AG08396 (cell line): Measurements from ENCODE around the gene CRB1.
"Not testable (repeated sequence)": the region's sequence is repeated elsewhere in the genome, so short reads cannot be mapped to it uniquely, and the experiment has no call there.

Experiments used
- DNase-seq: peaks from one replicate; pipeline ENCODE4 v3.0.0; 2012; ENCODE audit warnings: low spot score, mixed read lengths

CRB1 gene

DNA sequence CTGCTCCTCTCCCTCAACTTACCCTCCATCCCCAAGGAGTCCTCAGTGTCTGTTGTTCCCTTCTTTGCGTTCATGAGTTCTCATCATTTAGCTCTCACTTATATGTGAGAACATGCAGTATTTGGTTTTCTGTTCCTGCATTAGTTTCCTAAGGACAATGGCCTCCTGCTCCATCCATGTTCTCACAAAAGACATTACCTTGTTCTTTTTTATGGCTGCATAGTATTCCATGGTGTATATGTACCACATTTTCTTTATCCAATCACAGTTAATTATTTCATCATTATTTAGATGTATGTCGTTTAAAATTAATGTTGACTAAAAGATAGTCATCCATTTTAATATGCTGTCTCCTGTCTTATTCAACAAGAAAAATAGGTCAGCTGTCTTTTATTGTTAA is 134.1 kb downstream of the CRB1 start:
- DNase-seq: no peak

GRCh38 chr1:197404774-197405173 is 136.7 kb downstream of the CRB1 start:
- DNase-seq: not testable (repeated sequence)

DNA sequence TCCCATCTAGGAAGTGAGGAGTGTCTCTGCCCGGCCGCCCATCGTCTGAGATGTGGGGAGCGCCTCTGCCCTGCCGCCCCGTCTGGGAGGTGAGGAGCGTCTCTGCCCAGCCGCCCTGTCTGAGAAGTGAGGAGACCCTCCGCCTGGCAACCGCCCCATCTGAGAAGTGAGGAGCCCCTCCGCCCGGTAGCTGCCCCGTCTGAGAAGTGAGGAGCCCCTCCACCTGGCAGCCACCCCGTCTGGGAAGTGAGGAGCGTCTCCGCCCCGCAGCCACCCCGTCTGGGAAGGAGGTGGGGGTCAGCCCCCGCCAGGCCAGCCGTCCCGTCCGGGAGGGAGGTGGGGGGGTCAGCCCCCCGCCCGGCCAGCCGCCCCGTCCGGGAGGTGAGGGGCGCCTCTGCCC is 137.6 kb downstream of the CRB1 start:
- DNase-seq: not testable (repeated sequence)

DNA sequence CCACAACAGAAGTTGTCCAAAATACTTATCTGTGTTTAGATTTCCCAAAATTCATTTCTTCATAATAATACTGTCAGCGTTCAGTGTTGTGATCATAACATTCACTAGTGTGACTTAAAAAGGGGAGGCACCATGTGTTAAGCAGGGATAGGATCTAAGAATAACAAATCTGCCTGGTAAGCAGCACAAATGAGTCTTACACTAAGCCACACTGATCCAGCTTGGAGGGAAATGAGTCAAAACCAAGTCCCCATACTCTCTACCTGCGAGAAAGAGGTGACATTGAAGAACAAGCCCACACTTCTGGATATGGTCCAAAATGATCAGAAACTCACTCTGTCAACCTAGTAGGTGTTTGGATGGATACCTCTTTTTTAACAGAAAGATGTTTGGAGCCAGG is 145.5 kb downstream of the CRB1 start:
- DNase-seq: no peak

GRCh38 chr1:197415221-197415620 is 147.2 kb downstream of the CRB1 start:
- no peak for DNase-seq

- DNase-seq: no peak
Observed at GRCh38 chr1:197418693-197419092, 150.6 kb downstream of the CRB1 start.

DNA sequence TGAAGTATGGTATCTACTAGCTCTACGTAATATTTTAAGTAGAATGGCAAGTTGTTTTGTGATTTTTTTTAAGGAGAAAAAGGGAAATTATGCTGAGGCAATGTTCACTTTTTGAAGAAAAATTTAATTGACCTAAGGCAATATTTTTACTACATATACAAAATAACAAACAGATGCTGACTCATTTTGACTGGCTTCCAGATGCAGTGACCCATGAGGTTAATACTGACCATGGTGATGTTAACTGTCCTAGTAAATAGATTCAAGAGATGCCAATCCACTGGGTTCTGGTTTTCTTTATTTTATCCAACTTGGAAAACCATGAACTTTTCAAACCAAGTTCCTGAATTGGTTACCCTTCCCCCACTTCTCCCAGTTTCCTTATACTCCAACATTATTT is 154.9 kb downstream of the CRB1 start:
- DNase-seq: peak; percentile 14

DNA sequence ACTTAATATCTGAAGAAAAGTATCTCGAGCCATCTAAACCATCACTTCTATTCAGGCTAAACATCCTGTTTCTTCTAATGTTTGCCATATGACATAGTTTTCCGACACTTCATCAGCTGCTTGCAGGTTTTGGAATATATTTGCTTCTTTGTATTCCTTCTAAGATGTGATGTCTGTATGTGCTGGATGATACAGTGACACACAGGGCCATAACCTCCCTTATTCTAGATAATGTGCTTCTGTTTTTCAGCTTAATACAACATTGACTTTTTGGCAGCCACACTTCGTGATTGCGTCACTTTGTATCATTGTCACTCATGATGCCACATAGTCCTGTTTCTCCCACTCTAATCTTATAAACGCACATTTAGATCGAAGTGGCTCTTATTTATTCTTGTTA is 156.3 kb downstream of the CRB1 start:
- no peak for DNase-seq

DNA sequence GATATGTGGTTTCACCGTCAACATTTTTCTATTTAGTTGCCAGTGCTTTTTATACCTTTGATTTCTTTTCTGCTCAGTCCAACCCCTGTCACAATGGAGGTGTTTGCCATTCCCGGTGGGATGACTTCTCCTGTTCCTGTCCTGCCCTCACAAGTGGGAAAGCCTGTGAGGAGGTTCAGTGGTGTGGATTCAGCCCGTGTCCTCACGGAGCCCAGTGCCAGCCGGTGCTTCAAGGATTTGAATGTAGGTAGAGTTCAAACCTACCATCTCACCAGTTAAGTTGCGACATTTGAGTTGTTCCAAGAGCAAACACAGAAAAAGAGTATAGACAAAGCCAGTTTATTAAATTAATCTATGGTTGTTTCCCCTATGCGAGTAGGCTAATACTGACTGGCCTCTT is 161.3 kb downstream of the CRB1 start:
- DNase-seq: no peak

DNA sequence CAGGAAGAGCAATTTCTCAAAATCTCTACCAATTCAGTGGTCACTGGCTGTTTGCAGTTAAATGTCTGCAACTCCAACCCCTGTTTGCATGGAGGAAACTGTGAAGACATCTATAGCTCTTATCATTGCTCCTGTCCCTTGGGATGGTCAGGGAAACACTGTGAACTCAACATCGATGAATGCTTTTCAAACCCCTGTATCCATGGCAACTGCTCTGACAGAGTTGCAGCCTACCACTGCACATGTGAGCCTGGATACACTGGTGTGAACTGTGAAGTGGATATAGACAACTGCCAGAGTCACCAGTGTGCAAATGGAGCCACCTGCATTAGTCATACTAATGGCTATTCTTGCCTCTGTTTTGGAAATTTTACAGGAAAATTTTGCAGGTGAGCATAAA is 167.2 kb downstream of the CRB1 start:
- no peak for DNase-seq

DNA sequence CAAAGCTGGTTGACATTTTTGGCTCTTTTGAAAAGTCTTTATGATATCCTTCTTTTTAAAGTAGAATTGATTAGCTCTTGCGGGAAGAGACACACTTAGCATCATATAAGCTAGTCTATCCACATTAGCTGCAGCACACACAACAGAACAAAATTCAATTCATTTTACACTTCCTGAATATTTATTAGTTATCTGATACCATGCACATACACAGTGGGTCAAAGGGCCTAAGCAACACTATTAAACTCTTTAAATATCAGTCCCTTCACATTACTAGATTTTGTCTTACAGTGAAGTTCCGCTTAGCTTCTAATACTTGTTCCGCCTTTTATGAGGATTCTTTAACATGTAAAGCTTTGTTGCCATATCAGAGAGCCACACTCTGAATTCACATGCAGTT is 169.5 kb downstream of the CRB1 start:
- no peak for DNase-seq

DNA sequence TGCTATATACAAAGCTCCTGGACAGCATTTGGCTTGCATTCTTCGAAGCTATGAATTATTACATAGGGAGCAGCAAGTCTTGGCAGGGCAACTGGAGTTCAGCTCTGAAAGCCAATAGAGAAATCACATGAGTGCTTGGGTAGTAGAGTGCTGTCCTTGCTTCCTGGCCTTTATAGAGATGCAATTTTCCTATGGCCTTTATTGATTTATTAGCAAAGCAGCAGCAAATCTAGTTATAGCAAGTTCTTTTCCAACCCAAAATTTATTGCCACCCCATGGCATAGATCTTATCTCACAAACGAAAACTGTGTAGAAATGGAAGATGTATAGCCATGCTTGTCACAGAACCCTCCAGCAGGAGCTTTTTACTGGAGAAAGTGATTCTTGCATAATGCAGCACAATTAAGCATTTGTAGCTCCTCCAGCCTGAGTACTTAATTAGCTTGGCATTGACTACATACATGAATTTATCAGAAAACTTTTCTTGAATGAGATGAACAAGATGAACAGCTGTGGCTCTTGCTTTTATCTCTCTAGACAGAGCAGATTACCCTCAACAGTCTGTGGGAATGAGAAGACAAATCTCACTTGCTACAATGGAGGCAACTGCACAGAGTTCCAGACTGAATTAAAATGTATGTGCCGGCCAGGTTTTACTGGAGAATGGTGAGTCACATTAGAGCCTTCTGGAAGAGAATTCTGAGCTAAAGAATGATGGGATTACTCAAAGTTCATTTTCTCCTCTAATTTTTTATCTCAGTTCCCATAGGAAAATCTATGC is 170.1 kb downstream of the CRB1 start:
- DNase-seq: no peak

- DNase-seq: no peak
Observed at GRCh38 chr1:197439708-197440280, 171.7 kb downstream of the CRB1 start.

DNA sequence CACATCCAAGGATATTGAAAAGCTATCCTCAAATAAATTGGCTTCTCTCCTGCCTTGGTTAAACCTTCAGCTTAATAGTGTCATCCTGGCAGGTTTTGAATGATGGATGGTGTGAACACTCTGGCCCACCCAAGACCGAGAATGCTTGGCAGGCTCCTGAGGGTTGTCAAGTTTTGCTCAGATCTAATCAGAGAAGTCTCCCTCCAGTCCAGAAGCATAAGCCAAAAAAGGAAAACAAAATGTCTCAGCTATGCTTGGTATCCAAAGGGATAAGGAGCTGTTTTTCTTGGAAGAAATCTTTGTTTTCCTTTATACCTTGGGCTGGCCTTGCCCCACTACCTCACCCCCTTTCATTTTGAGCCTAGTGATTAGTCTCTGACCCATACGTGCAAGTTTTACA is 172.7 kb downstream of the CRB1 start:
- no peak for DNase-seq

DNA sequence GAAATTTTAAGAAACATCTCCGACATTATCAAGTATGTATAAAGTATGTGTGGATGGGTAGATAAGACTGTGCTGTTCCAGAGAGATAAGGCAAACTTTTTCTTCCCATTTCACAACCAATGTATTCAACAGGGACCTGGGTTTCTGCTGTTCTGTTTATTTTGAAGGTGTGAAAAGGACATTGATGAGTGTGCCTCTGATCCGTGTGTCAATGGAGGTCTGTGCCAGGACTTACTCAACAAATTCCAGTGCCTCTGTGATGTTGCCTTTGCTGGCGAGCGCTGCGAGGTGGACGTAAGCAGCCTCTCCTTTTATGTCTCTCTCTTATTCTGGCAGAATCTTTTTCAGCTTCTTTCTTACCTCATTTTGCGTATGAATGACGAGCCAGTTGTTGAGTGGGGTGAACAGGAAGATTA is 174.0 kb downstream of the CRB1 start:
- DNase-seq: no peak

DNA sequence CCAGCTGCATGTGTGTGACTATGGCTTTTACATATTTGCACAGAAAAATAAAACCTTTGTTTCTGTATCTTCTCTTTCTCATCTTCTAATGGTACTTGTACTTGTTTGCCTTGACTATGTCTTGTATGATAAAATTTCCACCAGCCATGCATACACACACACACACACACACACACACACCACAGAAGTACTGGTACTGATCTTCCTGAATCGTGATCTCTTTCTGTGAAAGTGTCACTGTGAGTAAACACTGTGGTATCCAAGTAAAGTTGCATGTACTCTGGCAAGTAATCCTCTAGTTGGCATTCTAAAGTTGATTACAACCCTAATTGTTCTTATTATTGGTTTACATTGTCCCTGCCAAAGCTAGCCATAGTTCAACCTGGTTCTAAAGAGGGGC is 176.7 kb downstream of the CRB1 start:
- DNase-seq: no peak

DNA sequence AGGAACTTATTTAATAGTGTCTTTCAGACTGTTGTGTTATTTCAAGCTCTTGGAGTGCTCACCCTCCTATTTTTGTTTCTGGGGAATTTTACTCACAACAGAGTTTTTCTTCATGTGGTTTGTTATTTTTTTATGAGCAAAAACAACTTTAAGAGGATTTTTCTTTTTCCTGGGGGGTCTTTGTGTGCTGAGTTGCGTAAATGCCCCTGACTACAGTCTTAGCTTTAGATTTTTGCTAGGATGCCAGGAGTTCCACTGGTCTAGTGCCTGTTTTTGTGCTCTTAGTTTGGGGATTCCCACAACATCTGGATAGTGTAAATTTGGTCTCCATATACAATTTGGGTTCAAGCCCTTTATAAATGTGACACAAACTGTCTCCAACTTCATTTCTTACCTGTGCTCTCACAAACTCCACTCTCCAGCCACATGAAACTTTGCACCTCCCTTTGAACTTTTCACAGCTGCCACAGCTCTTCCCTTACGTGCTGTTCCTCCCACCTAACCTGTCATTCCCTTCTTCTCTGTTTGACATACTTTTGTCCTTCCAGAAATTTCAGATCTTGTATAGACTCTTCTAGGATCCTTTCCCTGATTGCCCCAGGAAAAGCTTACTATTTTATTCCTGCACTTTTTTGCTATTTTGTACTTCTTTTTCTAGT is 180.2 kb downstream of the CRB1 start:
- DNase-seq: no peak

DNA sequence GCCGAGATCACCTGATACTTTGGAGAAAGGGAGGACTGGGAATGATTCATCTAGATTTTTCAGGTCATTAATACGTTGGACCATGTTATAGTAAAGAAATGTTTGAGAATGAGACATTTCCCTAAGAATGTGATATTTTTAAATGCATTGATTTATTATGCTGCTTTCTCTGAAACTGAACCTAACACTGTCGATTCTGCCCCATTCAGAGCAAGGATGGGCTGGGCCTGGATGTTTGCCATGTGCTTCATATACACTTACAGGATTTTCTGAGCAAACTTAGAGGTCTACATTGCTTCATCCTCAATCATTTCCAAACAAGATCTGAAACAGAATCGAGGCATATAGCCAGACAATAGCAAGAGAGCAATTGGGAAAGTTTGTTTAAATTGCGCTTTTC is 183.3 kb downstream of the CRB1 start:
- DNase-seq: no peak

DNA sequence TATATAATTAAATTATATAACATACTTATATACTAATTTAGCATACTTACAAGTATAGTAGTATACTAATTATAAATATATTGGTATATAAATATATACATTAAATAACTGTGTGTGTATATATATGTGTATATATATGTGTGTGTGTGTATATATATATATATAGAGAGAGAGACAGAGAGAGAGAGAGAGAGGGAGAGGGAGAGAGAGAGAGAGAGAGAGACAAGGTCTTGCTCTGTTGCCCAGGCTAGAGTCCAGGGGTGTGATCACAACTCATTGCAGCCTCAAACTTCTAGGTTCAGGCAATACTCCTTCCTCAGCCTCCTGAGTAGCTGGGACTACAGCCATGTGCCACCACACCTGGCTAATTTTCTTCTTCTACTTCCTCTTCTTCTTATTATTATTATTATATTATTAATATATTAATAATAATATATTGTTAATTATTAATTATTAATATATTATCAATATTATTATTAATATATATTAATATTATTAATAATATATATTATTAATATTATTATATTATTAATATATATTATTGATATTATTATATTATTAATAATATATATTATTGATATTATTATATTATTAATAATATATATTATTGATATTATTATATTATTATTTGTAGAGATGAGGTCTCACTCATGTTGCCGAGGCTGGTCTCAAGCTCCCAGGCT is 185.5 kb downstream of the CRB1 start:
- no peak for DNase-seq

GRCh38 chr1:197462539-197462938 is 194.5 kb downstream of the CRB1 start:
- DNase-seq: no peak

DNA sequence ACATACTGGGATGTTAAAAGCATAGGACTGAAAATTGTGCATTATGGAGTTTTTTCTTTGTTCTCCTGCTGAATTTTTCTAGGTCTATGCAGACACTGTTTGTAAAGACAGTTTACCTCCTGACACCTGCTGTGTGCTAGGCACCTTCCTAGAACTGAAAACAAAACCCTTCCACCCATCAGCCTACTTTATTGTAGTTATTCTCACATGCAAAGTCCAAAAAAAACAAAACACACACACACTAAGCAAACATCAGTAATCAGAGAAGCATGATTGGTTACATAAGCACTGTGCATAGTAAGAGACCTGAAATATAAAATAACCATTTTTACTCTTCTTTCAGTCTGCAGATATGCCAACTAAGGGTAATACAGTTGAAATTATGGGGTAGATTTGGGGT is 195.1 kb downstream of the CRB1 start:
- DNase-seq: no peak

GRCh38 chr1:197464044-197464443 is 196.0 kb downstream of the CRB1 start:
- peak; percentile 9 for DNase-seq
